ENCODE results near the gene FOXP2.

- TF ChIP-seq ATF3 (CRISPR knock-in tag; IDR thresholded peaks at IDR 0.05), result no peak
- TF ChIP-seq FOXM1 (CRISPR knock-in tag; IDR thresholded peaks at IDR 0.05), result no peak
- no peak for TF ChIP-seq REST (IDR thresholded peaks at IDR 0.05; ENCODE audit: borderline replicate concordance in 1 of 2, low read depth in 1 of 2, low read length in 2 of 2)
- TF ChIP-seq ZNF562 (CRISPR knock-in tag; IDR thresholded peaks at IDR 0.05; ENCODE audit: borderline replicate concordance), result no peak
- no peak for TF ChIP-seq RARA (CRISPR knock-in tag; IDR thresholded peaks at IDR 0.05)
- TF ChIP-seq HNRNPH1 (optimal IDR thresholded peaks at IDR 0.05; ENCODE audit: low read depth, low read length), result no peak
- no peak for TF ChIP-seq ZNF274 (CRISPR knock-in tag; IDR thresholded peaks at IDR 0.05)
- TF ChIP-seq FOXJ3 (CRISPR knock-in tag; IDR thresholded peaks at IDR 0.05; ENCODE audit: borderline replicate concordance), result no peak
- TF ChIP-seq DPF2 (CRISPR knock-in tag; IDR thresholded peaks at IDR 0.05; ENCODE audit: borderline replicate concordance, low read depth), result no peak
- no peak for TF ChIP-seq CTCF (CRISPR knock-in tag; IDR thresholded peaks at IDR 0.05)
- no peak for TF ChIP-seq FOXK2 (IDR thresholded peaks at IDR 0.05)
- no peak for TF ChIP-seq MAFK (conservative IDR thresholded peaks at IDR 0.05 in 1 of 2, IDR thresholded peaks at IDR 0.05 in 1 of 2; ENCODE audit: low read length in 2 of 2)
Measured at GRCh38 chr7:114688443-114689055, 273.9 kb downstream of the FOXP2 start.
